Measurements from ENCODE around the gene CDYL2.

DNA sequence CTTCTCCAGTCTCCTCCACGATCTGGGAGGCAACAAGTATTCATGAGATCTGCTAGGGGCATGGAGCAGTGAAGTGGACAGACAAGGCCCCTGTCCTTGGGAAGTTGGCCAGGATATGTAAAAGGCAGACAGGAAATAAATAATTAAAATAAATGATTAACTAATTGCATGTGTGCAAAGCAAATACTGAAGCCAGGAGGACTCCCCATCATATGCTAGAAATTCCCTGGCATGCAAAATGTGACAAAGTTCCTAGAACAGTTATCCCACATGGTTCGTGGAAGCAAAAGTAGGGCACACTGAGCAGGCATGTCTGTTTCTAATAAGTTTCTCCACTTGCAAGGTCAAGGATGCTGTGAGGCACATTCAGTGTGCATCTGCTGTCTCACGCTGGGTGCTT, 86.8 kb downstream of the CDYL2 start:
- TF ChIP-seq GLIS3 (CRISPR knock-in tag; IDR thresholded peaks at IDR 0.05) (no peak), ESRRG (CRISPR knock-in tag; IDR thresholded peaks at IDR 0.05) (no peak)

All from SK-N-SH treated with all-trans-retinoic acid at 6 μM for 48 hours (cell line).